ENCODE results near the gene PLA2G2C.

Gene PLA2G2C

GRCh38 chr1:20119347-20119746, 67.0 kb downstream of the PLA2G2C start, which contains the start of gene PLA2G2D:
Gene PLA2G2D, minus strand, starts transcription at chr1:20119536. Its CDS starts 38 bp downstream, at chr1:20119498.
- DNase-seq (ENCODE audit: low spot score): no peak
- in situ Hi-C loops (cut with MboI; ENCODE audit: low pct_unique_long_range_greater_than_20kb, low sequenced_read_pairs, unreplicated experiment): no loop called here
- TF ChIP-seq CTCF (IDR thresholded peaks at IDR 0.05; ENCODE audit: extremely low read depth, insufficient read depth, missing control alignments): no peak

- DNase-seq (ENCODE audit: low spot score): no peak
- in situ Hi-C loops (cut with MboI; ENCODE audit: low pct_unique_long_range_greater_than_20kb, low sequenced_read_pairs, unreplicated experiment): no loop called here
- TF ChIP-seq CTCF (IDR thresholded peaks at IDR 0.05; ENCODE audit: extremely low read depth, insufficient read depth, missing control alignments): no peak
Observed at GRCh38 chr1:20117236-20117635, 69.1 kb downstream of the PLA2G2C start.

- no peak for TF ChIP-seq CTCF (IDR thresholded peaks at IDR 0.05; ENCODE audit: extremely low read depth, insufficient read depth, missing control alignments)
- in situ Hi-C loops (cut with MboI; ENCODE audit: low pct_unique_long_range_greater_than_20kb, low sequenced_read_pairs, unreplicated experiment): no loop called here
- no peak for DNase-seq (ENCODE audit: low spot score)
Observed at GRCh38 chr1:20115916-20116315, 70.4 kb downstream of the PLA2G2C start.

DNA sequence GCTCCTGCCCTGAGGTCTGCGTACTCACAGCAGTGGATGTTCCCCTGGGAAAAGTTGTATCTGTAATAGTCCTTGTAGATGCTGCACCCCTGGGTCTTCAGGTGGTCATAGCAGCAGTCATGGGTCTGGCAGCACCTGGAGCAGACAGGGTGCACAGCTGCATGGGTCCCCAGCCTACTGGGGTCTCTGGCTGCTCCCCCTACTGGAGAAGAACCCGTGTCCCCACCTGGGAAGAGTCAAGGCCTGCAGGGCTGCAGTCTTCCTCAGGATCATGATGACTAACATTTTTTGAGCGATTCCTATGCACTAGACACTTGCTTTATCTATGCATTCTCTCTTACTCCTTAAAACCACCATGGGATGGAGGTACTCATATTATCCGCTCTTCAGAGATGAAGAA, 70.8 kb downstream of the PLA2G2C start:
- TF ChIP-seq CTCF (IDR thresholded peaks at IDR 0.05; ENCODE audit: extremely low read depth, insufficient read depth, missing control alignments): no peak
- no peak for DNase-seq (ENCODE audit: low spot score)
- in situ Hi-C loops (cut with MboI; ENCODE audit: low pct_unique_long_range_greater_than_20kb, low sequenced_read_pairs, unreplicated experiment): no loop called here

- no peak for TF ChIP-seq CTCF (IDR thresholded peaks at IDR 0.05; ENCODE audit: extremely low read depth, insufficient read depth, missing control alignments)
- DNase-seq (ENCODE audit: low spot score): no peak
- in situ Hi-C loops (cut with MboI; ENCODE audit: low pct_unique_long_range_greater_than_20kb, low sequenced_read_pairs, unreplicated experiment): no loop called here
Observed at GRCh38 chr1:20114021-20114648, 72.2 kb downstream of the PLA2G2C start.
